GM12801 (cell line): ENCODE measurements around the gene EPHA4.

Experiments
- TF ChIP-seq, protein P1 (sequence below): IDR thresholded peaks from one replicate; pipeline ENCODE4 v1.5.1; 2011; ENCODE audit warnings: control low read depth; ENCODE audit not compliant: insufficient read length; ENCODE audit errors: extremely low read depth

EPHA4 gene

DNA sequence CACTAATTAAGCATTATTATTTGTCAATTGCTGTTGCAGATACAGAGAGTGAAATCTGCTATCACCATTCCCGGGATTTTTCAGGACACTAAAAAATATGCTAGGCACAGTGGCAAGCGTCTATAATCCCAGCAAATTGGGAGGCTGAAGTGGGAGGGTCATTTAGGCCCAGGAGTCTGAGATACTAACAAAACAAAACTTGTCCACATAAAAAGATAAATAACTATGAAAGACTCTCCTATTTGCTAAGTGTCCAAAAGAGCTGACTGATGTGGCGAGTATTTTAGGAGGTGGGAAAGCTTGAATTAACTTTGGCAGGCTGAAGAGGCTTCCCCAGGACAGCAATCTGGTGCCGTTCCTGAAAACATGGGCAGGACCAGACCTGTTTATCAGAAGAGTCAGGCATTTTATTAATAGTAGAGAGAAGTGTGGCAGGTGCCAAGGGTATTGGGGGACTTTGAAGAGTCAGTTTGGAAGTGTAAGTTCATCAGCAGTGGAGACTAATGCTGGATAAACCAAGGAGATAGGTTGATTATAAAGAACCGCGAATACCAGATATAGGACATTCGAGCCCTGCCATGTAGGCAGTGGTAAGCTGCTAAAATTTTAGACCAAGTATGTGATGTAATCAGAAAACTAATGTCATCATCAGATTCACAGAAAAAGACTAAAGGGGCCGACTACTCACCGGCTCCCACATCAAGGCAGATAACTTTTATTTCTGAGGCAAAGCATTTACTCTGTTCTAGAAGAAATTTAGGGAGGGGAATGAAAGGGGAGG, 201.8 kb downstream of the EPHA4 start:
- TF ChIP-seq, protein P1, sequence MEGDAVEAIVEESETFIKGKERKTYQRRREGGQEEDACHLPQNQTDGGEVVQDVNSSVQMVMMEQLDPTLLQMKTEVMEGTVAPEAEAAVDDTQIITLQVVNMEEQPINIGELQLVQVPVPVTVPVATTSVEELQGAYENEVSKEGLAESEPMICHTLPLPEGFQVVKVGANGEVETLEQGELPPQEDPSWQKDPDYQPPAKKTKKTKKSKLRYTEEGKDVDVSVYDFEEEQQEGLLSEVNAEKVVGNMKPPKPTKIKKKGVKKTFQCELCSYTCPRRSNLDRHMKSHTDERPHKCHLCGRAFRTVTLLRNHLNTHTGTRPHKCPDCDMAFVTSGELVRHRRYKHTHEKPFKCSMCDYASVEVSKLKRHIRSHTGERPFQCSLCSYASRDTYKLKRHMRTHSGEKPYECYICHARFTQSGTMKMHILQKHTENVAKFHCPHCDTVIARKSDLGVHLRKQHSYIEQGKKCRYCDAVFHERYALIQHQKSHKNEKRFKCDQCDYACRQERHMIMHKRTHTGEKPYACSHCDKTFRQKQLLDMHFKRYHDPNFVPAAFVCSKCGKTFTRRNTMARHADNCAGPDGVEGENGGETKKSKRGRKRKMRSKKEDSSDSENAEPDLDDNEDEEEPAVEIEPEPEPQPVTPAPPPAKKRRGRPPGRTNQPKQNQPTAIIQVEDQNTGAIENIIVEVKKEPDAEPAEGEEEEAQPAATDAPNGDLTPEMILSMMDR: no peak
